Activated T-cell treated with anti-CD3 and anti-CD28 coated beads, Interleukin-2, amount 50 U/mL, for 24 hours (primary cell): Measurements from ENCODE around the gene ITGA6.

ENCODE experiments used
- DNase-seq: peaks from one replicate; pipeline ENCODE4 v3.0.0-alpha.2; 2020
- H3K27ac Mint-ChIP-seq: 2 replicates; pipeline ENCODE4 v1.8.0; 2020; ENCODE audit warnings: mild to moderate bottlenecking, mixed read lengths
- H3K27me3 Mint-ChIP-seq: 2 replicates; pipeline ENCODE4 v1.8.0; 2020; ENCODE audit warnings: mixed read lengths
- H3K36me3 Mint-ChIP-seq: 2 replicates; pipeline ENCODE4 v1.8.0; 2020; ENCODE audit warnings: low read depth, mixed read lengths
- H3K4me1 Mint-ChIP-seq: 2 replicates; pipeline ENCODE4 v1.8.0; 2020; ENCODE audit warnings: low read depth, mixed read lengths
- H3K4me3 Mint-ChIP-seq: 2 replicates; pipeline ENCODE4 v1.8.0; 2020; ENCODE audit warnings: mild to moderate bottlenecking, moderate library complexity, mixed read lengths
- H3K9me3 Mint-ChIP-seq: 2 replicates; pipeline ENCODE4 v1.8.0; 2020; ENCODE audit warnings: mixed read lengths

ITGA6 gene

GRCh38 chr2:172460780-172461201, 33.4 kb downstream of the ITGA6 start:
- H3K27ac Mint-ChIP-seq, result no peak overlapping the region
- H3K4me3 Mint-ChIP-seq, result no peak overlapping the region
- no peaks in the 10 kb centered on the region for H3K9me3 Mint-ChIP-seq
- peaks cover 91% of the 10 kb centered on the region for H3K4me1 Mint-ChIP-seq
- no peak for DNase-seq
- no peaks in the 10 kb centered on the region for H3K27me3 Mint-ChIP-seq
- no peaks in the 10 kb centered on the region for H3K36me3 Mint-ChIP-seq

- peak; percentile 86 for DNase-seq
- Mint-ChIP-seq H3K4me1 (peaks cover 91% of the 10 kb centered on the region), H3K36me3 (no peaks in the 10 kb centered on the region), H3K27ac (peak overlapping the region; percentile 60), H3K4me3 (peak overlapping the region; percentile 23), H3K27me3 (no peaks in the 10 kb centered on the region), H3K9me3 (no peaks in the 10 kb centered on the region)
These were observed 34.4 kb downstream of the ITGA6 start for GRCh38 chr2:172461591-172462372.

- peaks cover 93% of the 10 kb centered on the region for H3K4me1 Mint-ChIP-seq
- no peaks in the 10 kb centered on the region for H3K9me3 Mint-ChIP-seq
- H3K27ac Mint-ChIP-seq, result peak overlapping the region; percentile 60
- peak overlapping the region; percentile 23 for H3K4me3 Mint-ChIP-seq
- no peaks in the 10 kb centered on the region for H3K27me3 Mint-ChIP-seq
- peaks cover 3% of the 10 kb centered on the region for H3K36me3 Mint-ChIP-seq
- DNase-seq, result no peak
These were observed 35.0 kb downstream of the ITGA6 start for GRCh38 chr2:172462373-172462848.

GRCh38 chr2:172462849-172463381, 35.5 kb downstream of the ITGA6 start:
- Mint-ChIP-seq H3K27me3 (no peaks in the 10 kb centered on the region), H3K4me1 (peaks cover 88% of the 10 kb centered on the region), H3K36me3 (peaks cover 3% of the 10 kb centered on the region), H3K9me3 (no peaks in the 10 kb centered on the region), H3K4me3 (peak overlapping the region; percentile 9), H3K27ac (peak overlapping the region; percentile 63)
- no peak for DNase-seq

GRCh38 chr2:172464400-172465129, 37.2 kb downstream of the ITGA6 start:
- no peak for DNase-seq
- Mint-ChIP-seq H3K4me1 (peaks cover 71% of the 10 kb centered on the region), H3K4me3 (no peak overlapping the region), H3K36me3 (peaks cover 11% of the 10 kb centered on the region), H3K27ac (peak overlapping the region; percentile 68), H3K9me3 (no peaks in the 10 kb centered on the region), H3K27me3 (no peaks in the 10 kb centered on the region)

- H3K4me3 Mint-ChIP-seq, result peak overlapping the region; percentile 21
These were observed 38.3 kb downstream of the ITGA6 start for GRCh38 chr2:172465417-172466334.

GRCh38 chr2:172467382-172467781, 40.0 kb downstream of the ITGA6 start:
- H3K36me3 Mint-ChIP-seq, result peaks cover 24% of the 10 kb centered on the region
- no peak overlapping the region for H3K27ac Mint-ChIP-seq
- H3K4me1 Mint-ChIP-seq, result peaks cover 57% of the 10 kb centered on the region
- no peaks in the 10 kb centered on the region for H3K9me3 Mint-ChIP-seq
- H3K27me3 Mint-ChIP-seq, result no peaks in the 10 kb centered on the region
- DNase-seq, result no peak
- H3K4me3 Mint-ChIP-seq, result no peak overlapping the region

More at GRCh38 chr2:172465417-172466334, 38.3 kb downstream of the ITGA6 start:
- no peaks in the 10 kb centered on the region for H3K27me3 Mint-ChIP-seq
- no peaks in the 10 kb centered on the region for H3K9me3 Mint-ChIP-seq
- H3K27ac Mint-ChIP-seq, result peak overlapping the region; percentile 68
- H3K4me1 Mint-ChIP-seq, result peaks cover 61% of the 10 kb centered on the region
- DNase-seq, result peak; percentile 62
- H3K36me3 Mint-ChIP-seq, result peaks cover 12% of the 10 kb centered on the region

GRCh38 chr2:172470958-172471922, 43.9 kb downstream of the ITGA6 start:
- no peak overlapping the region for H3K4me3 Mint-ChIP-seq

GRCh38 chr2:172472446-172473033, 45.2 kb downstream of the ITGA6 start:
- peak overlapping the region; percentile 4 for H3K4me3 Mint-ChIP-seq
- H3K4me1 Mint-ChIP-seq, result peaks cover 33% of the 10 kb centered on the region
- H3K36me3 Mint-ChIP-seq, result peaks cover 53% of the 10 kb centered on the region
- H3K27ac Mint-ChIP-seq, result peak overlapping the region; percentile 13
- H3K27me3 Mint-ChIP-seq, result no peaks in the 10 kb centered on the region
- DNase-seq, result no peak
- no peaks in the 10 kb centered on the region for H3K9me3 Mint-ChIP-seq

More at GRCh38 chr2:172470958-172471922, 43.9 kb downstream of the ITGA6 start:
- H3K27me3 Mint-ChIP-seq, result no peaks in the 10 kb centered on the region
- H3K36me3 Mint-ChIP-seq, result peaks cover 45% of the 10 kb centered on the region
- H3K9me3 Mint-ChIP-seq, result no peaks in the 10 kb centered on the region
- no peak overlapping the region for H3K27ac Mint-ChIP-seq
- H3K4me1 Mint-ChIP-seq, result peaks cover 37% of the 10 kb centered on the region
- DNase-seq, result no peak

- no peak overlapping the region for H3K27ac Mint-ChIP-seq
- no peaks in the 10 kb centered on the region for H3K9me3 Mint-ChIP-seq
- peaks cover 33% of the 10 kb centered on the region for H3K4me1 Mint-ChIP-seq
- H3K27me3 Mint-ChIP-seq, result no peaks in the 10 kb centered on the region
- H3K36me3 Mint-ChIP-seq, result peaks cover 53% of the 10 kb centered on the region
- no peak overlapping the region for H3K4me3 Mint-ChIP-seq
- DNase-seq, result no peak
These were observed 45.8 kb downstream of the ITGA6 start for GRCh38 chr2:172473167-172473566.

GRCh38 chr2:172478353-172478752, 51.0 kb downstream of the ITGA6 start:
- Mint-ChIP-seq H3K4me3 (no peak overlapping the region), H3K27me3 (no peaks in the 10 kb centered on the region), H3K36me3 (peaks cover 56% of the 10 kb centered on the region), H3K9me3 (no peaks in the 10 kb centered on the region), H3K4me1 (peaks cover 54% of the 10 kb centered on the region), H3K27ac (peak overlapping the region; percentile 3)
- no peak for DNase-seq

GRCh38 chr2:172480301-172481218, 53.2 kb downstream of the ITGA6 start:
- DNase-seq, result no peak
- Mint-ChIP-seq H3K27me3 (no peaks in the 10 kb centered on the region), H3K27ac (peak overlapping the region; percentile 13)

More at GRCh38 chr2:172480301-172481218, 53.2 kb downstream of the ITGA6 start:
- no peak overlapping the region for H3K4me3 Mint-ChIP-seq
- H3K4me1 Mint-ChIP-seq, result peaks cover 59% of the 10 kb centered on the region
- no peaks in the 10 kb centered on the region for H3K9me3 Mint-ChIP-seq
- H3K36me3 Mint-ChIP-seq, result peaks cover 45% of the 10 kb centered on the region
